ENCODE results near the gene HAGH.

The HAGH gene

DNA sequence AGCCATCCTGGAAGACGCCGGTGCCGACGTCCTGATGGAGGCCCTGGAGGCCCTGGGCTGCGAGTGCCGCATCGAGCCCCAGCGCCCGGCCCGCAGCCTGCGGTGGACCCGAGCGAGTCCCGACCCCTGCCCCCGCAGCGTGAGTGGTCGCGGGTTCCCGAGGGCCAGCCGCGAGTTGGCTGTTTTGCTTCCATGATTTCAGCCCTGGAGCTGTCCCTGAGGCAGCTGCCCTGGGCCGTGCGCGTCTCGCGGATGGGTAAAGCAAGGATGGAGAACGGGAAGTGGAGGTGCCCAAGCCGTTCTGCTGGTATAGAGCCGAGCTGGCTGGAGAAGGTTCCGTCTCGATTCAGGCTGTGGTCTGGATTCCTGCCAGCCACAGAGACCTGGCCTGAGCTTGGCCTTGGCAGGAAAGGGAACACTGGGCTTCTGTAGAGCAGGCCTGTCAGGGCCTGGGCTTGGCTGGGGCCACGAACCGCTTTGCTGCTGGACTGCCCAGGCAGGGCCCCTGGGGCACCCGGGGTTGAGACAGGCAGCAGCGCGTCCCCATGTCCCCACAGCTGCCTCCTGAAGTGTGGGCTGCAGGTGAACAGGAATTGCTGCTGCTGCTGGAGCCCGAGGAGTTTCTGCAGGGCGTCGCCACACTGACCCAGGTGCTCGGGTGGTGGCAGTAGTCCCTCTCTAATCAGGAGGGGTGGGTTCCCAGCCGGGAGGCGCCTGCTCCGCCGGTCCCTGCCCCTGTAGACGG, 52.8 kb downstream of the HAGH start:
- DNase-seq (ENCODE audit: low read depth in 2 of 2), result no peak

DNA sequence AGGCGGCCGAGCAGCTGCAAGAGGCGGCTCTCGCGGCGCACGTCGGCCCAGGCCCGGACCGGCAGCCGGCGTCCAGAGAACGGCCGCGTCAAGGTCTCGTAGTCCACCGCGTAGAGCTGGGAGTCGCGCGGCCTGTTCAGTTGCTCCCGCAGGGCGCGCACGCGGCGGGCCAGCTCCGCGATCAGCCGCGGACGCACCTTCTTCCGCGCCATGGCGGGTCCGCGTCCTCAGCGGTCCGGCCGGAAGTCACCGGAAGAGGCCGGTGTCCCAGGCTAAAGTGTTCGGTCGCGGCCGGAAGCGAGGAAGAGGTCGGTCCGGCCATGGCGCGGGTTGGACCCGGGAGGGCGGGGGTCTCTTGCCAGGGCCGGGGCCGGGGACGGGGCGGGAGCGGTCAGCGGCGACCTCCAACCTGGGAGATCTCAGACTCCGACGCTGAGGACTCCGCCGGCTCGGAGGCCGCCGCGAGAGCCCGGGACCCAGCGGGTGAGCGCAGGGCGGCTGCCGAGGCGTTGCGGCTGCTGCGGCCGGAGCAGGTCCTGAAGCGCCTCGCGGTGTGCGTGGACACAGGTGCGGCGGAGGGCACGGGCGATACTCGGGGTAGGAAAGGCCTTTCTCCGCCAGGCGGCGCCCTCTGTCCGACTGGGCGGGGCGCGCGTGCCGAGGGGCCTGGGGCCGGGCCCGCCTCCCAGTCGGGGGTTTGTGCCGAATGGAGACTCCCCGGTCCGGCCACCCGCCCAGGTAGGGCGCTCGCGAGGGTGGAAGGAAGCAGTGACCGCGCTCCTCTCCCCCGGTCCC, 53.5 kb downstream of the HAGH start, which contains the start of gene MRPS34:
Gene MRPS34, minus strand, starts transcription at position 227 of the 795 bp plus-strand sequence. Its CDS starts 15 bp downstream, at position 212.
- peak; percentile 34 to 57 for DNase-seq (ENCODE audit: low read depth in 2 of 2)

DNA sequence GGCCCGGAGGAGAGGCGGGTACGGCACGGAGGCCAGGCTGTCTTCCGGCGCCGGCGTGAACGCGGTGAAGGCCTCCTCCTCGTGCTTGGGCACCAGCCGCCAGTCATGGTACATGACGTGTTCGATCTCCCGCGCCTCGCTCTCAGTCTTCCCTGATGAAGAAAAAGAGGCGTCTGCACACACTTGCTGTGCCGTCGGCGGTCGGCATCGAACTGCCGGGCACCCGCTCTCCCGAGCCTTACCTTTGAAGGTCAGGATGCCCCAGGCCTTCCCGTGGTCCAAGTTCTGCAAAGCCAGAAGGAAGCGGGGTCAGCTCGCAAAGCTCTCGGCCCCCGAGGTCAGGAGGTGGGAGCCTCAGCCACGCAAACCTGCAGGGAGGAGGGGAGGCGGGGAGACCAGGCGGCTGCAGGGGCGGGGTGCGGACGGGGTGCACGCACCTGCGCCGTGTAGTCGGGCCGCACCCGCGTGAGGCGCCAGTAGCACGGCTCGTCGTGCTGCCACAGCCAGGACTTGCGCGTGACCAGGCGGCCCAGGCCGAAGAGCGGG, 54.2 kb downstream of the HAGH start, which contains the start of gene EME2:
Gene EME2, plus strand, starts transcription at position 449 of the 546 bp plus-strand sequence. CDS start 418 bp downstream, outside the sequence.
- DNase-seq (ENCODE audit: low read depth in 2 of 2), result no peak

DNA sequence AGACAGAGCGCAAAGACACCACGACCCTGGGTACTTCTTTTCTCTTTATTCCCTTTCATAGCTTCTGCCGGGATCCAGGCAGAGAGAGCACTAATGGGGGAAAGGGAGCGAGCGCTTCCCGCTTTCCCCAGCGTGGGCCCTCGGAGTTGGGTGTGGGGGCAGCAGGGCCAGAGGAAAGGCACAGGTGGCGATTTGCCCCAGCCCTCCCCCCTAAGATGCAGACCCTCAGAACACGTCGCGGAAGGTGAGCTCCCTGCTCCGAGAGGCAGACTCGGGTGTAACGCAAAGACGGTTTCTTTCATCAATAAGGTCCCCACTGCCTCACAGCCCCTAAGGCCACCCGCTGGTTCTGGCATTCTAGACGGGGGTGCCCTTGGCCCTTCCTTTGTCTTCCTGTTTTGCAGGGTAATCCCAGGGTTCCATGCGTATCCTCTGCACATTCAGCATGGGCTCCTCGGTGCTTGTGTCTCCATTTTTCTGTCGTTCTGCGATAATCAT, 54.7 kb downstream of the HAGH start:
- DNase-seq (ENCODE audit: low read depth in 2 of 2), result no peak

DNA sequence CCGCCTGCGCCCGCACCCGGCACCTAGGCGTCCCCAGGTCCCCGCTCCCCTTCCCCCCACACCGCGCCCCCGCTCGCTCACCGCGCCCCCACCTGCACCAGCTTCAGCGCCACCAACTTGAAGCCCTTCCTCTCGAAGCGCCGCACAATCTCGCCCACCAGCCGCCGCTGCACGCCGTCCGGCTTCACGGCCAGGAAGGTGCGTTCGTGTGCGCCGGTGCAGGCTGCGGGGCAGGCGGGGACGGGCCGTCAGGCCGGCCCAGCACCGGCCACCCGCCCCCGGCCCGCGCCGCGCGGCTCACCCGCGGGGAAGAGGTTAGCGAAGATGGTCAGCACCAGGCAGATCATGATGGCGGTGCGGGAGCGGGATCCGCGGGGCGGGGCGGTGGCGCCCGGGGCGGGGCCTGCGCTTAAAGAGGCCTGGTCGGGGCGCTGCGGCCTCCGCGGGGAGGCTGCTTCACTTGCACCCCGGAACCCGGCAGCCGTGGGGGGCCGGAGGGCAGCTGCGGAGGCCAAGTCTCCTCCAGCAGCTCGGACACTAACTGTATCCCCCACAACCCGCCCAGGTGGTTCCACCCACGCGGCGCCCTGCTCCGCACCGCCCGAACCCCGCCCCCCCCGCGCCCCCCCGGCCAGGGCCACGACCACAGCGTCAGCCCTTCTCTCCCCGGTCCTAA, 55.3 kb downstream of the HAGH start, which contains the start of gene NME3:
Gene NME3, minus strand, starts transcription at position 356 of the 676 bp plus-strand sequence. Its CDS starts 9 bp downstream, at position 347.
- DNase-seq (ENCODE audit: low read depth in 2 of 2), result no peak

DNA sequence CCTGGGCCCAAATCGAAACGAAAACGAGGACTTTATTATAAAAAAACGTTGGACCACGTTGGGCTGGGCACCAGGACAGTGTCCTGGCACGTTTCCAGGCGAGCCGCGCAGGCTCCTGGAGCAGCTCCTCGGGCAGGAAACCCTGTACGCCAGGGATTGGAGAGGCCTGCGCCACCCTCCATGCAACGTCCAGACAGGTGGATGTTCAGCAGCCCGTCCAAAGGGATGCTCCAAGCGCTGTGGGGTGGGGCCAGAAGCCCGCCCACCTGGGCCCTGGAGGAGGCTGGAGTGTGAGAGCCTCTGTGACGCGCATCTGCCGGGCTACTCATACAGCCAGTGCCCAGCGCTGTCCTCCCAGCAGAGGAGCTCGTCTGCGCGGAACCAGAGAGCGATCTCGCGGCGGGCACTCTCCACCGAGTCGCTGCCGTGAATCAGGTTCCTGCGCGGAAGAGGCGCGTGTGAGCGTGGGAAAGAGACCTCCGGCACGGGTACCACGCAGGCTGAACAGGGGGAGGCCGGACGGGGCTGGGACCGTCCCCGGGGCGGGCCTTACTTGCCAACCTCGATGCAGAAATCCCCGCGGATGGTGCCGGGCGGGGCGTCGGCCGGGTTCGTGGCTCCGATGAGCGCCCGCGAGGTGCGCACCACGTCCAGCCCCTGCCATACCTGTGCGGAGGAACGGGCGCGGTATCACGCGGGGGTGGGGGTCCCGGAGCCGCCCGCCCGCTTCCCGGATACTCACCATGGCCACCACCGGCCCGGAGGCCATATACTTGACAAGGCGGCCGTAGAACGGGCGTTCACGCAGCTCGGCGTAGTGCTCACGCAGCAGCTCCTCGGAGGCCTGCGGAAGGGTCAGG, 56.1 kb downstream of the HAGH start:
- DNase-seq (ENCODE audit: low read depth in 2 of 2), result no peak

DNA sequence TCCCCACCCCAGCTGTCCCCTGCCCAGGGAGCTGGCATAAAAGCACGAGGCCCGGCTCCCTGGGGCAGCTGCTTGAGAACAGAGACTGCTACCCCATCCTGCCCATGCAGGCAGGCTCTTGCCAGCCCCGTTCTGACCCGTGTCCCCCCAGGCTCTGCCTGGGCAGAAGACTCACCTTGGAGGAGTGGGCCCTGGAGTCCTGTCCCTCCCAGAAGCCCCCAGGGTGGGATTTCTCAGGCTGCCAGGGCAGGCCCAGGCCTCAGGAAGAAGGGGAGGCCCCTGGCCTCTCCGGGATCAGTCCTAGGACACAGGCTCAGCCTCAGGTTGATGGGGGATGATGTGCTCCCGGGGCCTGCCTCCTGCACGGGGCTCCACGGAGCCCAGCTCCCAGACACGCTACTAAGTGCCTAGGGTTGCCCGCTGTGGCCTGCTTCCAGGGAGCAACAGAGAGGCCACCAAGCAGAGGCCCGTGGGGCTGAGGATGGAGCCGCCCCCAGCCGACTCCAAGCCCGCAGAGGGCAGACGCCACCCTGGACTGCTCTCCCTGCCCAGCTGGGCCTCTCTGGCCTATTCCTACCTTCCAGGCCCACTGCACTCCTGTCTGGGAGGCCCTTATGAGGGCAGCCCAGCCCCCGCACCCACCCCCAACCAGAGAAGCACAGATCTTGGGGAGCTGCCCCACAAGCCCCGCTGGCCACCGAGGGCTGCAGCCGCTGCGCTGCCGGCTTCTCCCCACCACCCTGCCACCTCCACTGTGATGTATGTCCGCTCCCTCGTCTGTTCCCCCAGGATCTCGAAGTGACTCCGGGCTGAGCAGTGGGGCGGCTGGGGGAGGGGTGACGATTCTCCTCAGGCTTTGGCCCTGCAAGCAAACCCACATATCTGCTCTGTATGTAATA, 57.0 kb downstream of the HAGH start:
- DNase-seq (ENCODE audit: low read depth in 2 of 2), result no peak

DNA sequence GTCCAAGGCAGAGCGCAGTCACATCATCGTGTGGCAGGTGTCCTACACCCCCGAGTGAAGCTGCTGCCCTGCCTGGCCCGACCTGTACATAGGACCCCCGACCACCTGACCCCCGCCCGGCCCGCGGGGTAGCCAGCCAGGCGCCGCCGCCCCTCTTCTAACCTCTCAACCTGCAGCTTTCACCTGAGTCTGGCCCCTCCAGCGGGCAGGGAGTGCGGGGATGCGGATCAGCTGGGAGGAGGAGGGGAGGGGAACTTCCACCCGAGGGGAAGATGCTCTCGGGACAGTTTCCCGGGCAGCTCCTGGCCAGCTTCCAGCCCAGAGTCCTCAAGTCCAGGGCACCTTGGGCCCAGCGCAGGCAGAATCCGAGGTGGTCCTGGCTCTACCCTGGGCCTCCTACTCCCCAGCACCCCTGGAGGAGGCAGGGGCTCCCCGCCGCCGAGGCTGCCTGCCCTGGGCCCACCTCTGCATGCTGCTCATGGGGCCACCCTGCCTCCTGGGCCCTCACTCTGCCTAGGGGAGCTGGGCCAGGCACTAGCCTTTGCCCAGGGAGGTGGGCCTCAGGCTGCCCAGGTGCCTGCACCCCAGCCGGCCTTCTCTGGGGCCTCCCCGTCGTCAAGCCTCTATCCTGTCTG, 57.7 kb downstream of the HAGH start:
- DNase-seq (ENCODE audit: low read depth in 2 of 2), result no peak

DNA sequence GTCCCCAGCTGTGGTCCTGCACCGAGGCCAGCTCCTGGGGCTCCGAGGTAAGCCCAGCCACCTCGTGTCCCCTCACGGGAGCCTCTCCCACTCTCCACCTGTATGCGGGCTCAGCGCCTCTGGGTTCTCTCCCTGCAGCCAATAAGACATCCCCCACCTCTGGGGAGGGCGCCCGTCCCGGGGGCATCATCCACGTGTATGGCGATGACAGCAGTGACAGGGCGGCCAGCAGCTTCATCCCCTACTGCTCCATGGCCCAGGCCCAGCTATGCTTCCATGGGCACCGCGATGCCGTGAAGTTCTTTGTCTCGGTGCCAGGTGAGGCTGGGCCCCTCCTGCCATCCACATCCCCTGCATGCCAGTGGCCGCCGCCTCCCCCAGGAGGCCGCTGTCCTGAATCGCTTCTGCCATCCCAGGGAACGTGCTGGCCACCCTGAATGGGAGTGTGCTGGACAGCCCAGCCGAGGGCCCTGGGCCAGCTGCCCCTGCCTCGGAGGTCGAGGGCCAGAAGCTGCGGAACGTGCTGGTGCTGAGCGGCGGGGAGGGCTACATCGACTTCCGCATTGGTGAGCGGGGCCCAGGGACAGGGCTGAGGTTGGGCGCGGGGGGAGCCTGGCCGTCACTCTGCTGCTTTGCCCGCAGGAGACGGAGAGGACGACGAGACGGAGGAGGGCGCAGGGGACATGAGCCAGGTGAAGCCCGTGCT, 58.4 kb downstream of the HAGH start:
- DNase-seq (ENCODE audit: low read depth in 2 of 2), result no peak

DNA sequence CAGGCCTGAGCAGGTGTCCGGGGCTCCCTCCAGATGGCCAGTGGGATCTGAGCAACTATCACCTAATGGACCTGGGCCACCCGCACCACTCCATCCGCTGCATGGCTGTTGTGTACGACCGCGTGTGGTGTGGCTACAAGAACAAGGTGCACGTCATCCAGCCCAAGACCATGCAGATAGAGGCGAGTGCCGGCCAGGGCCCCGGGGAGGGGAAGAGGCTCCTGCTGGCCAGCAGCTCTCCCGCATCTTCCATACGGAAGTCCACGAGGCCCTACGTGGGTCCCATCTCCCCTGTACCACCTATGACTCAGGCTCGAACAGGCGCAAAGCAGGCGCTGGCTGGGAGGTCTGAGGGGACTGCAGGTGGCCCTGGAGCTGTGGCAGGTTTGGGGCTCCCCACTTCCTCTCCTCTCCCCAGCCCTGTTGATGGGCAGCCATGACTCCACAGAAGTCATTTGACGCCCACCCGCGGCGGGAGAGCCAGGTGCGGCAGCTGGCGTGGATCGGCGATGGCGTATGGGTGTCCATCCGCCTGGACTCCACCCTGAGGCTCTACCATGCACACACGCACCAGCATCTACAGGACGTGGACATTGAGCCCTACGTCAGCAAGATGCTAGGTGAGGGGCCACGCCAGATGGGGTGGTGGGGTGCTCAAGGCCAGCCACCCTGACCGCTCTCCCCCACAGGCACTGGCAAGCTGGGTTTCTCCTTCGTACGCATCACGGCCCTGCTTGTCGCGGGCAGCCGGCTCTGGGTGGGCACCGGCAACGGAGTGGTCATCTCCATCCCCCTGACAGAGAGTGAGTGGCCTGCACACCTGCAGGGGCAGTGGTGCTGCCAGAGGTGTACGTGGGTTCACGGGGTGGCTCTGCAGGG, 59.3 kb downstream of the HAGH start:
- no peak for DNase-seq (ENCODE audit: low read depth in 2 of 2)

DNA sequence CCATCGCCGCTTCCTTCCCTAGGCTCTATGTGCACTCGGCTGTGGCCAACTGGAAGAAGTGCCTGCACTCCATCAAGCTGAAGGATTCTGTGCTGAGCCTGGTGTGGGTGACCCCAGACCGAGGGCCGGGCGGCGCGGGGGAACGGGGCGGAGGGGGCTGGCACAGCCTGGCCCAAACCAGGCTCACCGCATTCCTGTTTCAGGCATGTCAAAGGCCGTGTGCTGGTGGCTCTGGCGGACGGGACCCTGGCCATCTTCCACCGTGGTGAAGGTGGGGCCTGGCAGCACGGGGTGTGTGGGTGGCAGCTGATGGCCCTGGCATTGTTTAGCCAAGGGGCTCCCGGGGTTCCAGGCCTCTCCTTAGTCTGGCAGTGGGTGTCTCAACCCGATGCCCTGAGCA, 59.9 kb downstream of the HAGH start:
- no peak for DNase-seq (ENCODE audit: low read depth in 2 of 2)

DNA sequence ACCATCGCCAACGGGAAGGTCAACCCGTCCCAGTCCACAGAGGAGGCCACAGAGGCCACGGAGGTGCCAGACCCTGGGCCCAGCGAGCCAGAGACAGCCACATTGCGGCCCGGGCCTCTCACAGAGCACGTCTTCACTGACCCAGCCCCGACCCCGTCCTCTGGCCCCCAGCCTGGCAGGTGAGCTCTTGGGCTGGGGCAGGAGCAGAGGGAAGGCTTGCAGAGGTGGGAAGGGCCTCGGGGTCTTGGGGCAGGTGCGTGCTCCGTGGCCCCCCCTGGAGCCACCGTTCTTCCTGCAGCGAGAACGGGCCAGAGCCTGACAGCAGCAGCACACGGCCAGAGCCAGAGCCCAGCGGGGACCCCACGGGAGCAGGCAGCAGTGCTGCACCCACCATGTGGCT, 60.4 kb downstream of the HAGH start:
- no peak for DNase-seq (ENCODE audit: low read depth in 2 of 2)

DNA sequence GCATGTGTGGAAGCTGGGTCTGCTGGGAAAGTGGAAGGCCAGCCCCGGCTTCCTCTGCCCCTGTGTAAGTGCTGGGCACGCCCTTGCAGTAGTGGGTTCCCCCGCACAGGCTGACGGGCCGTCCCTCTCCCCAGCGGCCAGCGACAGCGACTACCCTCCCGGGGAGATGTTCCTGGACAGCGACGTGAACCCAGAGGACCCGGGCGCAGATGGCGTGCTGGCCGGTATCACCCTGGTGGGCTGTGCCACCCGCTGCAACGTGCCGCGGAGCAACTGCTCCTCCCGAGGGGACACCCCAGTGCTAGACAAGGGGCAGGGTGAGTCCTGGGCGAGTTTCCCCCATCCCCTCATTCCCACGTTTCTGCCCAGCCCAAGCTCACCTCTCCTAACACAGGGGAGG, 60.8 kb downstream of the HAGH start:
- DNase-seq (ENCODE audit: low read depth in 2 of 2), result no peak

DNA sequence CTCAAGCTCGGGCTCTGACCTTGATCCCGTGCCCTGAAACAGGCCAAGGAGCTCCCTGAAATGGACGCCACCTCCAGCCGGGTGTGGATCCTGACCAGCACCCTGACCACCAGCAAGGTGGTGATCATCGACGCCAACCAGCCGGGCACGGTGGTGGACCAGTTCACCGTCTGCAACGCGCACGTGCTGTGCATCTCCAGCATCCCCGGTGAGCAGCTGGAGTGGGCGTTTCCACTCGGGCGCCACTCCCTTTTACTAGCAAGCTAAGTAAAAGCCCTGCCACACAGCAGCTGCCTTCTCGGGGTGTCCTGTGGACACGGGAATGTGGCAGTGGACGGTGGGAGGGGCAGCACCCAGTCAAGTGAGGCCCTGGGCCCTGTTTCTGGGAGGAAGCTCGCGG, 61.7 kb downstream of the HAGH start:
- no peak for DNase-seq (ENCODE audit: low read depth in 2 of 2)

DNA sequence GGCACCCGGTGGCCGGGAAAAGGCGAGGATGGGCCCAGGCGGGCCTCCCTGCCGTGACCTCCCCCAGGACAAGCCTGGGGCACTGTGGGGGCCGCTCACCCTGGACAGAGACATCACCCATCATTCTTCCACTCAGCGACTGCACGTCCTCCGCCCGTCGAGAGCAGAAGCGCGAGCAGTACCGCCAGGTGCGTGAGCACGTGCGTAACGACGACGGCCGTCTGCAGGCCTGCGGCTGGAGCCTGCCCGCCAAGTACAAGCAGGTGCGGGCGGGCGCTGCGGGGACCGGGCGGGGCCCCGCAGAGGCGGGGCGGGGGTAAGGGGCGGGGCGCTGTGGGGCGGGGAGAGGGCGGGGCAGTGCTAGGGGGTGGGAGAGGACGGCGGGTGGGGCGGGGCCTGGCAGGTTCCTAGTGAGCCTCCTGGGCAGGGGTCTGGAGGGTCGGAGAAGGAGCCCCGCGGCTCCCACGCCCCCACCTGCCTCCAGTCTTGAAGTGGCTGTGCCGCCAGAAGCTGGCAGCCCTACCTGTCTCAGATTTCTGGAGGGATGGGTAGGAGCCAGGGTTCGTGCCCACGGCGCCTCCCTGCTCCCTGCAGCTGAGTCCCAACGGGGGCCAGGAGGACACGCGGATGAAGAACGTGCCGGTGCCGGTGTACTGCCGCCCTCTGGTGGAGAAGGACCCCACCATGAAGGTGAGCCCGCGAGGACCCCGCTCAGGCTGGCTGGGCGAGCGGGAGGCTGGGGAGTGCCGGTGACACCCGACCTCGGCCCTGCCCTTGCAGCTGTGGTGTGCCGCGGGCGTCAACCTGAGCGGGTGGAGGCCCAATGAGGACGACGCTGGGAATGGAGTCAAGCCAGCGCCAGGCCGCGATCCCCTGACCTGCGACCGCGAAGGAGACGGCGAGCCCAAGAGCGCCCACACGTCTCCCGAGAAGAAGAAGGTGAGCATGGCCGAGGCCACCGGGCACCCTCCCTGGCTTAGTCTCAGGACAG, 62.8 kb downstream of the HAGH start:
- DNase-seq (ENCODE audit: low read depth in 2 of 2), result no peak

DNA sequence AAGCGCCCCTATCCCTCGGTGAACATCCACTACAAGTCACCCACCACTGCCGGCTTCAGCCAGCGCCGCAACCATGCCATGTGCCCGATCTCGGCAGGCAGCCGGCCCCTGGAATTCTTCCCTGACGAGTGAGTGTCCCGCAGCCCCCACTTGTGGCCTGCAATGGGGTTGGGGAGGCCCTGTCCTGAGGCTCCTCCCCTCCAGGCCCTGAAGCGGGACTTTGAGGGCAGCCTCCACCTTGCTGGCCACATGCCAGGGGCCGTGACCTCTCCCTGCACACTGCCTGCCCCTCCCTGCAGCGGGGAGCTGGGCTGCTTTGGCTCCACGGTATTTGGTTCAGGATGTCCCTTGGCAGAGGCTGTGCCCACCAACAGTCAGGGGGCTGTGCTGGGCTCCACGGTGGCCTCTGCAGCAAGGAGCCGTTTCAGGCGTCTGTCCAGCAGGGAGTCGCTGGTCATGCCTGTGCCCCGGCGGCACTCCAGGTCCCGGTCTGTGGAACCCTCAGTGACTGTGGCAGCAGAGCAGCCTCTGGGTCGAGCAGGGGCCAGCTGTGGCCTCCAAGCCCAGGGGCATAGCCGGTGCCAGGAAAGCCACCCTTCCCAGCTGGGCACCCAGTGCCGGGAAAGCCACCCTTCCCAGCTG, 63.6 kb downstream of the HAGH start:
- DNase-seq (ENCODE audit: low read depth in 2 of 2), result no peak

All from fibroblast of skin of left biceps (primary cell).